Measurements from ENCODE around the gene ITPR2.

Gene ITPR2

DNA sequence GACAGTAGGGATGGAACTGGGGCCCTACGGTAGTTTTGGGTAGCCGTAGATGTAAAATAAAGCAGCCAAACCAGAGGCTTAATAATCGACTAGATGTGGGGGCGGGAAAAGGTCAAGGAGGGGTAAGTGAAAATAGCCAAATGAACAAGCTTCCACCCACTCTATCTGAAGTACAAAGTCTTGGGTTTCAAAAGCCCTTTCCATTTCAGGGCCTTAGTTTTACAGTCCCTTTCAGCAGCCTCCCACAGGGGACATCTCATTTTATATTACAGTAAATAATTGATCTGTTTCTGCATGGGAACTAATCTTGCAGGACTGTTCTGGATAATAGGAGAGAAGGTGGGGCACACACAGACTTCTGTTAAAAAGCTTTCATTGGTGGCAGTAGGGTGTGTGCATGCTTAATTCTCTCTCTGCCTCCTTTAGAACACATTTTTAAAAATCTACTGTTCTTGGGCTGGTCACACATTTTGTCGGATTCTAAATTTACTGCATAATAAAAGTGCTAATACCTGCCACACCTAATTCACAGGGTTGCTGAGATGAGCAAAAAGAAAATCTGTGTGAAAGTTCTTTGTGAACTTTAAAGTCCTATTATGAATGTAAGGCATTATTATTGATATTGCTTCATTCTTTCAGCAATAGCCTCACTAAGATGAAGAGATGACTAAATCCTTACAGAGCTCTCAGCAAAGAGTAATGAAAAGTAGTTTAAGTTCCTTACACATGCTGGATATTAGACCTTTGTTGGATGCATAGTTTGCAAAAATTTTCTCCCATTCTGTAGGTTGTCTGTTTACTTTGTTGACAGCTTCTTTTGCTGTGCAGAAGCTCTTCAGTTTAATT lies 104.6 kb downstream of the ITPR2 start:
- DNase-seq, result no peak

GRCh38 chr12:26727482-26728204 lies 105.4 kb downstream of the ITPR2 start:
- no peak for DNase-seq

DNA sequence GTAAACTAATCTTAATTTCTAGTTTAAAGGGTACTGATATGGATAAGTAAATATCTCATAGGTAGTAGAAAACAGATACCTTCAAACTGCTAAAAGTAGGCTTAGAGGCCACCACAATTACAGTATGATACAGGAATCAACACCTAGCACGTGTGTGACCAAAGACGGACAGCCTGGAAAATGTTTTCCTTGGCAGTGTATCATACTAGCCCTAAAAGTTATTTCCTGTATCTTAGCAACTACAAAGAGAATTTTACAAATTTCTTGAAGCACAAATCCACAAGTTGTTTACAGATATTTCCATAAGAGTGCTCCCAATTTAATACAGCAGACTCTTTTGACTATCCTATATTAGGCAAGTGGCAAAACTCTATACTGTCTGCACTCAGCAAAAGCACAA lies 106.0 kb downstream of the ITPR2 start:
- DNase-seq, result no peak

GRCh38 chr12:26725276-26725916 lies 107.6 kb downstream of the ITPR2 start:
- no peak for DNase-seq

DNA sequence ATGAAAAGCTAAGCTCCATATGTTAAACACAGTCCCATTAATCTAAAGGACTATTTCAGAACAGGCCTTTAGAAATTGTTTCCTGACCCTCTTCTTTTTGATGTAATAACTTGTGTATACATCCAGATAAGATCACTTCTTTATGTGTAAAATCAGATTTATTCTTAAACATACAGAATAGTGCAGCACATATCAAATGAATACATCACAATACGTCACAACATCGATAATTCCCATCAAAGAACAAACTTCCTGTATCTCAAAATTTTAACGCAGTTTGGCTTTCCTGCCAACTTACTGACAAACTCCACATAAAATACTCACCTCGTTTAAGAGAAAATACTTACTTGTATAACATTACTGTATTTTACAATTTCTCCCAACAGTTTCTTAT lies 108.7 kb downstream of the ITPR2 start:
- no peak for DNase-seq

DNA sequence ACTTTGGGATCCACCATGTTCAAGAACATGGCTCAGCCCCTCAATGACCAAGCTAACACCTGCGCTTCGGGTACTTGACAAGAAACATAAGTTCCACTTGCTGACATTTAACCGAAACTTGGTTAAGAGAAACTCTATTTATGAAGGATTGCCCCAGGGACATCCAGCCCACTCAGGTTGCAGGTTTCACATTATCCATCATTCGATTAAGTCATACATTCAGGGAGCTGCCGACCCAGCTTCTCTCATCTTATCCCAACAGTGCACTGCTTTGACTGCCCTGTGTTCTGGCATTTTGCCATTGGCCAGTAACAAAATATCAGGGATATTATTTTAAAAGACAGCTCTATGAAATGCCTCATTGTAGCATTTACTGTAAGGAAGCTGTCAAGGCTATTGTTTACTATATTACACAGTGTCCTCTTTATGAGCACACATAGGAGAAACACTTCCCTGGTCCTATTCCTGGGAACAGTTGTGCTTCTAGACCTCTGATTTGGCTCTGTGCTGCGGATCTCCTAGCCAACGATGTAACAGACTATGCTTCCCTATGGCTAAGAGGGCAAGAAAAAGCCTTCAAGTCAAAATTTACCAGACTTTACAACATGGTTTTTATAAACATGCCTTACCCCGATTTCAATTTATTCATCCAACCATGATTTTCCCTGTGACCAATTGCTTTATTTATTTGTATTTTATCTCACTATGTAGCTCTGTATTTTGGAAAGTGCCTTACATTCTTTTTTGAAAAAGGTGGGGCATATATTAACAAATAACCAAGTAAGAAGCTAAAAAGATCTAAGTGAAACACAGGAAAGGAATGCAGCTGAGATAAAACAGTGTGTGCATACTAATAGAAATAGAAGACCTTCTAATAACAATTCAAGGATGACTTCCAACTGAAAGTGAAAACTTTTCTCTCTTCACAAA lies 109.3 kb downstream of the ITPR2 start:
- DNase-seq, result no peak

DNA sequence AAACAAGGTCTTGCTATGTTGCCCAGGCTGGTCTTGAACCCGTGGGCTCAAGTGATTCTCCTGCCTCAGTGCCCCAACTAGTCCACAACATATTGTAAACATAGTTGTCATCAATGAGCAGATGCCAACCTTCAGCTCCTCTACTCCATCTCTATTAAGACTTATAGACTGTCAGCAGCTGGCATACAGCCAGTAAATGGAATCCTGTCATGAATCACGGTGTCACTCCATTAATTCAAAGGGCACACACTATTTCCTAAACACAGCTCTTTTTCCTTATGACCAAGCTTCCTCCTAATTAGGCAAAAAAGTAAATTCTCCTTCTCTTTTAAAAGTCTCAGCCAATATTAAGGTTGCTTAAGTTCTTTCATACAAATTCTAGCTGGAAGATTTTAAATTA lies 111.2 kb downstream of the ITPR2 start:
- DNase-seq, result no peak

GRCh38 chr12:26719852-26720251 lies 113.1 kb downstream of the ITPR2 start:
- DNase-seq, result no peak

DNA sequence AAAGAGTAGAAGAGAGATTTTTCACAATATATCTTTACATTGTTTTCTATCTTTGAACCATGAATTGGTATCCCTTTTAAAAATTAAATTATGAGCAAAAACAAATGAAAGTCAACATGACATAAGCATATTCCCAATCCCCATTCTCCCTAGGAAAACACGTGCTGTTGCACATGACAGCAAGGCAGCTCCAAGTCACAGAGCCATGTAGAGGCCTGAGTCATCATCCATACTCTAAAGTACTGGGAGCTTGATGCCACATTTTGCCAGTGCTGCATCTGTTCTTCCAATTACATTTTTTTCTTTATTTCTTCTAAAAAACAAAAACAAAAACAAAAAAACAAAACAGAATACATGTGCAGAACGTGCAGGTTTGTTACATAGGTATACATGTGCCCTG lies 115.2 kb downstream of the ITPR2 start:
- no peak for DNase-seq

- no peak for DNase-seq
Measured at GRCh38 chr12:26715232-26715631, 117.8 kb downstream of the ITPR2 start.

- no peak for DNase-seq
Measured at GRCh38 chr12:26713885-26714383, 119.1 kb downstream of the ITPR2 start.

- no peak for DNase-seq
Measured at GRCh38 chr12:26712892-26713291, 120.1 kb downstream of the ITPR2 start.

DNA sequence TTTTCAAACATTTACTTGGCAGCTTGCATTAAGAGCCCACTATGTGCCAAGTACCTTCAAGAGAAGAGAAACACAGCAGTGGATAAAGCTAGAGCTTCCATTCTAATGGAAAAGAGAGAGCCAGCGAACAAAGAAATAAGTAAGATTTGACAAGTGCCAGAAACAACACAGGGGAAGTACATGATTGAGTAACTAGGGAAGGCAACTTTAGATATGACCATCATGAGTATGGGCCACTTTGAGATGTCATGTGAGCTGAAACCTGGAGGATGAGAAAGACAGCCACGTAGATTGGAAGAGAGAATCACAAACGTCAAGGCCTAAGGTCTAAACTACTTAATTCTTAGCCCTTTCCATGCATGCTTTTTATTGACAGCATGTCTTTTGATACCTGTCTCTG lies 121.4 kb downstream of the ITPR2 start:
- no peak for DNase-seq

GRCh38 chr12:26711072-26711471 lies 121.9 kb downstream of the ITPR2 start:
- no peak for DNase-seq

DNA sequence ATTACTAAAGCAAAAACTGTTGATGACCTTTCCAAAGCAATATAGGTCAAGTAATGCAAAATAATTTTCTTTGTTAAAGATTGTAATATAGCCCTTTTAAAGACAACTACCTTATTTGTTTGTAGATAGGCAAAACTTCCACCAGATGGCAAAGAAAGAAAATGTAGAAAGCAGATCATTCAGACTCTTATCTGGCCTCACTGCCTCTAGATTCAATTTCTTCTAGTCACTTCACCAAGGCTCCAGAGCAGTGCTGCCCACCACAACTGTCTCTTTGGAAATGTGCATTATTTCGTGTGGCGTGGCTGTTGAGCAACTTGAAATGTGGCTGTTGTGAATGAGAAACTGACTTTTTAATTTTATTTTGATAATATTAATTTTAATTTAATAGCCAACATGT lies 127.1 kb downstream of the ITPR2 start:
- no peak for DNase-seq

GRCh38 chr12:26704684-26705460 lies 128.1 kb downstream of the ITPR2 start:
- no peak for DNase-seq

GRCh38 chr12:26704214-26704613 lies 128.8 kb downstream of the ITPR2 start:
- no peak for DNase-seq

- DNase-seq, result no peak
Measured at GRCh38 chr12:26702741-26703140, 130.3 kb downstream of the ITPR2 start.

DNA sequence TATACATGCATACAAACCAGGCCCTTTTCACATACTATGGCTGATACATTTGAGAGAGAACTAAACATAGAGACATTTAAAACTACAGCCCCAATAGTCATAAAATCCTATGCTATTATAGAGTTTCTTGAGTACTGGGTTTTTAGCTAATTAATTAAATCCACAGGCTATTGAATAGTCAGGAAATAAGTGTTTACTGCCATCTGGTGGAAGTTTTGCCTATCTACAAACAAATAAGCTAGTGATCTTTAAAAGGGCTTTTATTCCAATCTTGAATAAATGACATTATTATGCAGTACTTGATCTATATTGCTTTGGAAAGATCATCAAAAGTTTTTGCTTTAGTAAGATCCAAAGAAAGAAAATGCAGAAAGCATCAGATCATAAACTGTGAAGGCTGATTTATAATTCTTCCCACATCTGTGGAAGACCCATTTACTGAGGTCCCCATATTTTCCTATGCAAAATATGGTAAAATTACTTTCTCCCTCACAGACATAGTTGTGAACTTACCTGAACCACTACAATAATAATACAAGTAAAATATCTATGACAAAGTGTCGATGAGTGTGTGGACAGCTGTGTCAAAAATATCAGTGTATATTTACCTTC lies 131.3 kb downstream of the ITPR2 start:
- no peak for DNase-seq

- DNase-seq, result no peak
Measured at GRCh38 chr12:26700430-26700829, 132.6 kb downstream of the ITPR2 start.

GRCh38 chr12:26699237-26699636 lies 133.8 kb downstream of the ITPR2 start:
- DNase-seq, result no peak
